Panc1 (cell line): ENCODE data around the gene NOXA1. TPM values are rescaled to one million over a fixed set of nuclear protein-coding genes. Genes with fewer than 3 reads are reported as not detected.
"Not testable (repeated sequence)": the region's sequence is repeated elsewhere in the genome, so short reads cannot be mapped to it uniquely, and the experiment has no call there.

Experiments used
- ATAC-seq: fragments of 200-7000 bp; cut with Tn5 transposase; 2 replicates; pipeline ENCODE4 v1.9.1; 2020; ENCODE audit warnings: mild to moderate bottlenecking, moderate library complexity
- BruUV-seq: library from RNA; stranded (reverse); fragments of 400-500 nt; replicated peaks from 2 replicates; lab custom pipeline; 2021; lab: Mats Ljungman, UMichigan
- CTCF ChIA-PET: fragments of 300-600 bp; sonication (Branson Sonifier 250); formaldehyde crosslinking; loops from one replicate; lab custom pipeline; 2022; ENCODE audit warnings: antibody characterized with exemption; lab: Charles Lee
- POLR2A ChIA-PET: fragments of 300-600 bp; sonication (Branson Sonifier 250); formaldehyde crosslinking; loops from one replicate; lab custom pipeline; 2022; ENCODE audit warnings: antibody characterized with exemption; lab: Charles Lee
- DNase-seq: peaks from one replicate; pipeline ENCODE4 v3.0.0-alpha.2; 2010; ENCODE audit warnings: low read depth, low spot score
- H3K27ac ChIP-seq: 2 replicates; pipeline ENCODE4 v1.5.1; 2011; ENCODE audit warnings: mild to moderate bottlenecking, low read length, inconsistent platforms
- H3K27me3 ChIP-seq: fragments of 200-500 bp; sonication (Bioruptor generic); 2 replicates; pipeline ENCODE4 v1.6.0; 2014; ENCODE audit warnings: low read length, inconsistent platforms; ENCODE audit not compliant: control insufficient read depth, insufficient read depth
- H3K36me3 ChIP-seq: fragments of 200-500 bp; sonication (Bioruptor generic); 2 replicates; pipeline ENCODE4 v1.5.1; 2014; ENCODE audit warnings: inconsistent platforms, mild to moderate bottlenecking, low read length, moderate library complexity; ENCODE audit not compliant: control insufficient read depth, insufficient read depth
- H3K4me1 ChIP-seq: 2 replicates; pipeline ENCODE4 v1.5.1; 2011; ENCODE audit warnings: inconsistent platforms, mild to moderate bottlenecking, low read length, moderate library complexity; ENCODE audit not compliant: control insufficient read depth, insufficient read depth
- H3K4me3 ChIP-seq, 2 experiments: 2 replicates each; pipeline ENCODE4 v1.5.1; 2011 to 2012; ENCODE audit warnings: low read depth in 2 of 2, low read length in 2 of 2, mild to moderate bottlenecking in 2 of 2, inconsistent platforms in 1 of 2, moderate library complexity in 1 of 2
- H3K9me3 ChIP-seq: fragments of 200-500 bp; sonication (Bioruptor generic); 2 replicates; pipeline ENCODE4 v1.5.1; 2014; ENCODE audit warnings: low read depth, mild to moderate bottlenecking, inconsistent platforms, low read length, moderate library complexity; ENCODE audit not compliant: control insufficient read depth, insufficient read depth
- CTCF ChIP-seq: fragments of 450-650 bp; IDR thresholded peaks from 2 replicates; pipeline ENCODE4 v1.5.1; 2017; ENCODE audit warnings: mild to moderate bottlenecking
- POLR2AphosphoS5 ChIP-seq: IDR thresholded peaks from 2 replicates; pipeline ENCODE4 v1.6.1; 2012; ENCODE audit warnings: mild to moderate bottlenecking, low read depth, low read length, moderate library complexity
- SIN3A ChIP-seq: IDR thresholded peaks from 2 replicates; pipeline ENCODE4 v1.6.1; 2012; ENCODE audit warnings: low read depth, mild to moderate bottlenecking, low read length, moderate library complexity, borderline replicate concordance; ENCODE audit not compliant: insufficient read depth
- TCF7L2 ChIP-seq: IDR thresholded peaks from 2 replicates; pipeline ENCODE4 v1.6.1; 2011; ENCODE audit warnings: mild to moderate bottlenecking, low read depth, low read length, inconsistent platforms
- in situ Hi-C: cut with HindIII; loops from 2 replicates; pipeline ENCODE4 v1.10.0; 2016; ENCODE audit warnings: low sequenced_read_pairs, low pct_unique_long_range_greater_than_20kb
- intact Hi-C: fragments of 100-400 bp; cut with micrococcal nuclease; formaldehyde crosslinking; loops from one replicate; pipeline ENCODE4 v1.10.0; 2022; ENCODE audit not compliant: unreplicated experiment
- total RNA-seq: library from RNA; stranded (reverse); gene quantifications from one replicate; pipeline ENCODE4 v1.2.1, GENCODE V29; 2021; ENCODE audit not compliant: unreplicated experiment
- TF ChIP-seq, protein P1 (sequence below), 2 experiments: IDR thresholded peaks; 2 replicates each; pipeline ENCODE4 v1.6.1; 2011 to 2012; ENCODE audit warnings: low read depth in 2 of 2, control low read depth in 1 of 2, low read length in 1 of 2, mild to moderate bottlenecking in 1 of 2, moderate library complexity in 1 of 2; ENCODE audit not compliant: insufficient read depth in 1 of 2

The NOXA1 gene
- total RNA-seq, 1 experiment from 2014 or later = 3.7 TPM

GRCh38 chr9:137385061-137385655 is 38.0 kb upstream of the NOXA1 start:
- CTCF ChIA-PET = no interaction called here

DNA sequence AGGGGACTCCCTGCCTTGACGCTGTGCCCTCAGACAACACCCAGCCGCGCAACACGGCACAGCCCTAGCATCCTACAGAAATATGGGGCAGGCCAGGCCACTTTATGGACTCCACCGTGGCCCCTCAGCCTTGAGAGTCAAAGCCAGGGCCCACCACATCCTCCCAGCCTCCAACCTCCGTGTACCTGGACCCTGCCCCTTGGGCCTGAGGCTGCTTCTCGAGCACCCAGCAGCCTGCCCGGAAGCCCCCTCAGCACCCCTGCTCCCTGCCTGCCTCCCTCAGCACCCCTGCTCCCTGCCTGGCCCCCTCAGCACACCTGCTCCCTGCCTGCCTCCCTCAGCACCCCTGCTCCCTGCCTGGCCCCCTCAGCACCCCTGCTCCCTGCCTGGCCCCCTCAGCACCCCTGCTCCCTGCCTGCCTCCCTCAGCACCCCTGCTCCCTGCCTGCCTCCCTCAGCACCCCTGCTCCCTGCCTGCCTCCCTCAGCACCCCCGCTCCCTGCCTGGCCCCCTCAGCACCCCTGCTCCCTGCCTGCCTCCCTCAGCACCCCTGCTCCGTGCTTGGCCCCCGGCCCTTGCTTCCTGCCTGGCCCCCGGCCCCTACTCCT is 36.6 kb upstream of the NOXA1 start:
- CTCF ChIA-PET, H3K27me3 ChIP-seq, ATAC-seq, H3K27ac ChIP-seq, POLR2A ChIA-PET, intact Hi-C loops, H3K9me3 ChIP-seq, in situ Hi-C loops, H3K4me1 ChIP-seq, DNase-seq, H3K36me3 ChIP-seq, H3K4me3 ChIP-seq, BruUV-seq: not testable (repeated sequence)

More at GRCh38 chr9:137385061-137385655, 38.0 kb upstream of the NOXA1 start:
- in situ Hi-C loops (no loop called here), intact Hi-C loops (no loop called here)
- Histone ChIP-seq H3K27me3 (no peaks in the 10 kb centered on the region), H3K27ac (no peak overlapping the region), H3K4me3 (no peak overlapping the region), H3K4me1 (no peaks in the 10 kb centered on the region), H3K36me3 (no peaks in the 10 kb centered on the region), H3K9me3 (no peaks in the 10 kb centered on the region)
- POLR2A ChIA-PET = interaction anchor here (0.6 kb wide), 1 partner anchor 70 kb away, joined by 4 read pairs; no protein-coding TSS in a partner anchor
- peak; percentile 35; the same call in 1 of the 2 replicates for ATAC-seq
- no TSS peak for BruUV-seq
- TF ChIP-seq POLR2AphosphoS5 (no peak), SIN3A (no peak), TCF7L2 (no peak), CTCF (no peak)
- TF ChIP-seq, protein P1, sequence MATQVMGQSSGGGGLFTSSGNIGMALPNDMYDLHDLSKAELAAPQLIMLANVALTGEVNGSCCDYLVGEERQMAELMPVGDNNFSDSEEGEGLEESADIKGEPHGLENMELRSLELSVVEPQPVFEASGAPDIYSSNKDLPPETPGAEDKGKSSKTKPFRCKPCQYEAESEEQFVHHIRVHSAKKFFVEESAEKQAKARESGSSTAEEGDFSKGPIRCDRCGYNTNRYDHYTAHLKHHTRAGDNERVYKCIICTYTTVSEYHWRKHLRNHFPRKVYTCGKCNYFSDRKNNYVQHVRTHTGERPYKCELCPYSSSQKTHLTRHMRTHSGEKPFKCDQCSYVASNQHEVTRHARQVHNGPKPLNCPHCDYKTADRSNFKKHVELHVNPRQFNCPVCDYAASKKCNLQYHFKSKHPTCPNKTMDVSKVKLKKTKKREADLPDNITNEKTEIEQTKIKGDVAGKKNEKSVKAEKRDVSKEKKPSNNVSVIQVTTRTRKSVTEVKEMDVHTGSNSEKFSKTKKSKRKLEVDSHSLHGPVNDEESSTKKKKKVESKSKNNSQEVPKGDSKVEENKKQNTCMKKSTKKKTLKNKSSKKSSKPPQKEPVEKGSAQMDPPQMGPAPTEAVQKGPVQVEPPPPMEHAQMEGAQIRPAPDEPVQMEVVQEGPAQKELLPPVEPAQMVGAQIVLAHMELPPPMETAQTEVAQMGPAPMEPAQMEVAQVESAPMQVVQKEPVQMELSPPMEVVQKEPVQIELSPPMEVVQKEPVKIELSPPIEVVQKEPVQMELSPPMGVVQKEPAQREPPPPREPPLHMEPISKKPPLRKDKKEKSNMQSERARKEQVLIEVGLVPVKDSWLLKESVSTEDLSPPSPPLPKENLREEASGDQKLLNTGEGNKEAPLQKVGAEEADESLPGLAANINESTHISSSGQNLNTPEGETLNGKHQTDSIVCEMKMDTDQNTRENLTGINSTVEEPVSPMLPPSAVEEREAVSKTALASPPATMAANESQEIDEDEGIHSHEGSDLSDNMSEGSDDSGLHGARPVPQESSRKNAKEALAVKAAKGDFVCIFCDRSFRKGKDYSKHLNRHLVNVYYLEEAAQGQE (IDR thresholded peaks at IDR 0.05; ENCODE audit: insufficient read depth in 1 of 2, low read depth in 2 of 2, low read length in 1 of 2) = no peak
- no peak for DNase-seq
